ENCODE data around the gene MCF2L.

Gene MCF2L

GRCh38 chr13:112999414-113000177 is 30.6 kb downstream of the MCF2L start:
- H3K4me3 ChIP-seq (ENCODE audit: low read length), result no peak overlapping the region
- DNase-seq (ENCODE audit: low read depth), result no peak
- no peak for TF ChIP-seq CTCF (conservative IDR thresholded peaks at IDR 0.05; ENCODE audit: low read length)

DNA sequence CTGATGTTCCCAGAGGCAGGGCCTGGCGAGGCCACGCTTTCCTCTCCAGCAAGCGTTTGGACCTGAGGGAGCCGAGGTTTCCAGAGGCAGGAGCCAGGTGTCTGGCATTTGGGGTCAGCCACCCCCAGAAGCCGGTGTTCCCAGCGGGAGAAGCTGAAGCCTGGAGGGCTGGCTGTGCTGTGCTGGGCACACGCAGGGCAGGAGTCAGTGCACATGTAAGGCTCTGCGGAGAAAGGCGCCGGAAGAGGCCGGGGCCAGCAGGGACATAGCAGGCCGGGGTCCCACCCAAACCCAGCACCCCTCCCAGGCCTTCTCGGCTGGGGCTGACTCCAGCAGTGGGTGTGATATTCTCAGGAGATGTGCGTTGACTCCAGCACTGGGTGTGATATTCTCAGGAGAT is 31.6 kb downstream of the MCF2L start:
- no peak for DNase-seq (ENCODE audit: low read depth)
- no peak overlapping the region for H3K4me3 ChIP-seq (ENCODE audit: low read length)
- TF ChIP-seq CTCF (conservative IDR thresholded peaks at IDR 0.05; ENCODE audit: low read length), result no peak

DNA sequence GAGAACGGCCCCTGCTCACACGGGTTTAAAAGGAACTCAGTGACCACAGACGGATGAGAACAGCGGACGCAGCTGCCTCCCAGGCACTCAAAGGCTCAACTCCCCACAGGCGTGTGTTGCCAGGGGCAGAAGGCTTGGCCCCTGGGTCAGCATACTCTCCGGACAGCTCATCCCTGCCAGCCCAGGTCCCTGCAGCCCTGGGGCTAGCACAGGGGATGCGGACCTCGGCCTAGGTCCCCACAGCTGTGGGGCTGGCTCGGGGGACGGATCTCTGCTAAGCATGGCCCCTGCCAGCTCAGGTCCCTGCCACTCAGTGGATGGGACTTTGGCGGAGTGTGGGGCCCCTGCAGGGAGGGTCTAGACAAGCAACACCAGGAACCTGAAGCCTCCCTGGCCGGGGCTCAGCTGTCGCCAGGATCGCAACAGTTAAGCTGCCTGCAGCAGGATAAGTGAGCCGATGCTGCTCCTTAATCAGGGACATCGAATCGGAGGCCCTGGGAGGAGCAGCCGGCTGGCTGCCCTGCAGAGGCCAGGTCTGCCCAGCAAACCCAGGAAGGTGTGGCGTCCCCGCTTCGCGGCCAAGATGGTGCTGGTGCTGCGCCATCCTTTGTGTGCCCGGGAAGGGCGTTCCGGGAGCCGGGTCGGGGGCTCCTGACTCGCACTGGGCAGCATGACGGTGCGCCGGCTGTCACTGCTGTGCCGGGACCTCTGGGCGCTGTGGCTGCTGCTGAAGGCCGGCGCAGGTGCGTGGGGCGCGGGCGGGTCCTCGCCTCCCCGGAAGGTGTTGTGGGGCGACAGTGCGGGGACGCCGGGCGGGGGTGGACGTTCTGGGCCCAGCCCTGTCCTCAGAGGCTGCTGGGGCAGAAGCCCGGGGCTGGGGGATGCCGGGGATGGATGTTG is 32.5 kb downstream of the MCF2L start:
- DNase-seq (ENCODE audit: low read depth), result no peak
- H3K4me3 ChIP-seq (ENCODE audit: low read length), result no peak overlapping the region
- no peak for TF ChIP-seq CTCF (conservative IDR thresholded peaks at IDR 0.05; ENCODE audit: low read length)

GRCh38 chr13:113002206-113002912 is 33.3 kb downstream of the MCF2L start:
- TF ChIP-seq CTCF (conservative IDR thresholded peaks at IDR 0.05; ENCODE audit: low read length), result no peak
- H3K4me3 ChIP-seq (ENCODE audit: low read length), result no peak overlapping the region
- DNase-seq (ENCODE audit: low read depth), result no peak

DNA sequence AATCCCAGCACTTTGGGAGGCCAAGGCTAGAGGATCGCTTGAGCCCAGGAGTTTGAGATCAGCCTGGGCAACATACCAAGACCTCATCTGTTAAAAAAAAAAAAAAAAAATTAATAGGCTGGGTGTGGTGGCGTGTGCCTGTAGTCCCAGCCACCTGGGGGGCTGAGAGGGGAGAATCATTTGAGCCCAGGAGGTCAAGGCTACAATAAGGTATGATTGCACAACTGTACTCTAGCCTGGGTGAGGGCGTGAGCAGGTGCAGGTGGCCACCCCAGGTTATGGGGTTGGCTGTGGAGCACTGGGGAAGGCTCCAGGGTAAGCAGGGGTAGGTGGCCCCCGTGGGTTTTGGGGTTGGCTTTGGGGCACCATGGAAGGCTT is 33.9 kb downstream of the MCF2L start:
- DNase-seq (ENCODE audit: low read depth), result no peak
- no peak for TF ChIP-seq CTCF (conservative IDR thresholded peaks at IDR 0.05; ENCODE audit: low read length)

GRCh38 chr13:113004126-113004525 is 35.1 kb downstream of the MCF2L start:
- no peak for DNase-seq (ENCODE audit: low read depth)
- no peak overlapping the region for H3K4me3 ChIP-seq (ENCODE audit: low read length)
- TF ChIP-seq CTCF (conservative IDR thresholded peaks at IDR 0.05; ENCODE audit: low read length), result no peak

More for the DNA sequence above, 33.9 kb downstream of the MCF2L start:
- no peak overlapping the region for H3K4me3 ChIP-seq (ENCODE audit: low read length)

Measured in AG10803 (cell line).